HepG2 (cell line): ENCODE measurements around the gene PKIB. TPM values are rescaled to one million over a fixed set of nuclear protein-coding genes. Genes with fewer than 3 reads are reported as not detected.

Experiments used
- ATAC-seq: fragments of 200-7000 bp; cut with Tn5 transposase; 3 replicates; pipeline ENCODE4 v1.9.1; 2020; ENCODE audit warnings: mild to moderate bottlenecking, moderate library complexity
- BruUV-seq: library from RNA; stranded (reverse); fragments of 400-500 nt; replicated peaks from 2 replicates; lab custom pipeline; 2021; lab: Mats Ljungman, UMichigan
- CTCF ChIA-PET: fragments of 300-600 bp; formaldehyde crosslinking; extraction: SDS; loops from one replicate; lab custom pipeline; 2021; ENCODE audit warnings: low total read pairs, inconsistent platforms, low intra/inter-chr PET ratio; lab: Yijun Ruan, JAX
- POLR2A ChIA-PET: fragments of 350-600 bp; sonication (Branson Sonifier 250); formaldehyde crosslinking; loops from one replicate; lab custom pipeline; 2020; ENCODE audit warnings: antibody characterized with exemption, inconsistent platforms; lab: Yijun Ruan, JAX
- DNase-seq: peaks from one replicate; pipeline ENCODE4 v3.0.0-alpha.2; 2015; ENCODE audit warnings: low spot score
- FAIRE-seq: peaks from 3 replicates; lab custom pipeline; 2011; peaks lifted over from hg19 to GRCh38; lab: Jason Lieb, UNC
- H2AFZ ChIP-seq: one replicate; pipeline ENCODE4 v1.6.1; 2011; ENCODE audit warnings: low read length, inconsistent platforms
- H3K27ac ChIP-seq: fragments of 300-600 bp; 3 replicates; pipeline ENCODE4 v1.8.0; 2011; ENCODE audit warnings: mixed run types, mild to moderate bottlenecking, mixed read lengths, low read length, inconsistent platforms; ENCODE audit not compliant: insufficient read depth; ENCODE audit errors: extremely low read length
- H3K27me3 ChIP-seq, 2 experiments: fragments of 200-600 bp in 1 of 2; 2 replicates in 1 of 2; 3 replicates in 1 of 2; pipeline versions ENCODE4 v1.6.0 to v1.8.0; 2011; ENCODE audit warnings: low read length in 2 of 2, mild to moderate bottlenecking in 2 of 2, moderate library complexity in 2 of 2, inconsistent platforms in 1 of 2; ENCODE audit not compliant: insufficient read depth in 2 of 2, control insufficient read depth in 1 of 2
- H3K36me3 ChIP-seq, 2 experiments: fragments of 200-600 bp in 1 of 2; replicated peaks in 1 of 2; 2 replicates in 1 of 2; 3 replicates in 1 of 2; pipeline versions ENCODE4 v1.5.1 to v1.8.0; 2011; ENCODE audit warnings: low read length in 2 of 2, inconsistent platforms in 1 of 2; ENCODE audit not compliant: insufficient read depth in 2 of 2, control insufficient read depth in 1 of 2
- H3K4me1 ChIP-seq: 2 replicates; pipeline ENCODE4 v1.5.1; 2012; ENCODE audit warnings: low read length, inconsistent platforms; ENCODE audit not compliant: insufficient read depth
- H3K4me2 ChIP-seq: 2 replicates; pipeline ENCODE4 v1.6.0; 2011; ENCODE audit warnings: low read depth, low read length, inconsistent platforms
- H3K4me3 ChIP-seq, 3 experiments: fragments of 200-600 bp in 1 of 3; sonication (generic), shearing (Covaris generic) in 1 of 3; replicated peaks in 1 of 3; 2 replicates each; pipeline ENCODE4 v1.5.1; 2011 to 2016; ENCODE audit warnings: low read length in 3 of 3, inconsistent platforms in 2 of 3, low read depth in 2 of 3, mild to moderate bottlenecking in 2 of 3, control low read depth in 1 of 3, mixed read lengths in 1 of 3; ENCODE audit not compliant: insufficient read depth in 1 of 3
- H3K79me2 ChIP-seq: one replicate; pipeline ENCODE4 v1.6.1; 2011; ENCODE audit warnings: low read length, inconsistent platforms; ENCODE audit not compliant: insufficient read depth
- H3K9ac ChIP-seq: 2 replicates; pipeline ENCODE4 v1.6.0; 2011; ENCODE audit warnings: mild to moderate bottlenecking, low read depth, low read length, inconsistent platforms; ENCODE audit not compliant: insufficient read depth
- H3K9me3 ChIP-seq: 2 replicates; pipeline ENCODE4 v1.5.1; 2012; ENCODE audit warnings: mild to moderate bottlenecking, low read length
- H4K20me1 ChIP-seq: 2 replicates; pipeline ENCODE4 v1.6.0; 2011; ENCODE audit warnings: inconsistent platforms, mild to moderate bottlenecking, low read length, moderate library complexity; ENCODE audit not compliant: insufficient read depth
- DMTF1 ChIP-seq: sonication (generic); formaldehyde crosslinking; IDR thresholded peaks from 2 replicates; pipeline ENCODE4 v1.4.0; 2020; ENCODE audit warnings: mild to moderate bottlenecking, missing genetic modification reagents
- KDM4B ChIP-seq: sonication (generic); formaldehyde crosslinking; IDR thresholded peaks from 2 replicates; pipeline ENCODE4 v1.4.0; 2020; ENCODE audit warnings: missing genetic modification reagents
- MIER2 ChIP-seq: IDR thresholded peaks from 2 replicates; pipeline ENCODE4 v1.6.1; 2016; ENCODE audit warnings: missing biosample characterization, missing genetic modification reagents
- NFATC3 ChIP-seq: sonication (generic); formaldehyde crosslinking; IDR thresholded peaks from 2 replicates; pipeline ENCODE4 v1.5.1; 2020; ENCODE audit warnings: mild to moderate bottlenecking, missing genetic modification reagents
- PLSCR1 ChIP-seq: sonication (generic); formaldehyde crosslinking; IDR thresholded peaks from 2 replicates; pipeline ENCODE4 v1.5.0; 2020; ENCODE audit warnings: missing genetic modification reagents, mild to moderate bottlenecking, borderline replicate concordance
- PRDM4 ChIP-seq: sonication (generic); formaldehyde crosslinking; IDR thresholded peaks from 2 replicates; pipeline ENCODE4 v1.9.0; 2021; ENCODE audit warnings: missing genetic modification reagents, borderline replicate concordance
- RFXANK ChIP-seq: IDR thresholded peaks from 2 replicates; pipeline ENCODE4 v1.6.1; 2016
- SP5 ChIP-seq: IDR thresholded peaks from 2 replicates; pipeline ENCODE4 v1.6.1; 2016; ENCODE audit warnings: low read depth, borderline replicate concordance
- ZBTB4 ChIP-seq: sonication (generic); formaldehyde crosslinking; IDR thresholded peaks from 2 replicates; pipeline ENCODE4 v1.4.0; 2020; ENCODE audit warnings: missing genetic modification reagents, mild to moderate bottlenecking, borderline replicate concordance
- ZNF329 ChIP-seq: sonication (generic); formaldehyde crosslinking; IDR thresholded peaks from 2 replicates; pipeline ENCODE4 v1.9.0; 2021; ENCODE audit warnings: low read depth, mild to moderate bottlenecking, missing genetic modification reagents
- ZNF383 ChIP-seq: sonication (generic); formaldehyde crosslinking; IDR thresholded peaks from 2 replicates; pipeline ENCODE4 v1.4.0; 2020; ENCODE audit warnings: missing genetic modification reagents, mild to moderate bottlenecking, borderline replicate concordance
- ZNF512B ChIP-seq: sonication (generic); formaldehyde crosslinking; IDR thresholded peaks from 2 replicates; pipeline ENCODE4 v1.5.1; 2020; ENCODE audit warnings: missing genetic modification reagents, mild to moderate bottlenecking, borderline replicate concordance
- ZNF549 ChIP-seq: sonication (generic); formaldehyde crosslinking; IDR thresholded peaks from 2 replicates; pipeline ENCODE4 v1.5.0; 2020; ENCODE audit warnings: missing genetic modification reagents
- WGBS: methylation state at CpG from one replicate; pipeline ENCODE4 v1.1.6; 2017; ENCODE audit warnings: low lambda C conversion rate; 5-methylcytosine and 5-hydroxymethylcytosine counted together
- in situ Hi-C: cut with HindIII; loops from 2 replicates; pipeline ENCODE4 v1.10.0; 2017; ENCODE audit warnings: low pct_unique_long_range_greater_than_20kb; ENCODE audit not compliant: extremely low pct_ligation_motif_present
- intact Hi-C: fragments of 100-400 bp; cut with micrococcal nuclease; formaldehyde crosslinking; loops from one replicate; pipeline ENCODE4 v1.10.0; 2022; ENCODE audit not compliant: unreplicated experiment
- polyA plus RNA-seq, 8 experiments: library from polyadenylated mRNA; depleted of rRNA in 3 of 8; stranded (reverse) in 7 of 8; unstranded in 1 of 8; fragments of >200 nt; fragmentation: Illumina TruSeq in 4 of 8; extraction: Trizol in 4 of 8; gene quantifications; 2 replicates each; pipeline versions ENCODE4 v1.2.1 to v1.2.3, GENCODE V29; 2011 to 2016; ENCODE audit warnings: low read depth in 4 of 8, missing spikeins in 1 of 8, mixed read lengths in 1 of 8; ENCODE audit not compliant: insufficient read depth in 1 of 8
- total RNA-seq, 5 experiments: library from RNA; depleted of rRNA; stranded (reverse); fragments of >200 nt; fragmentation: Illumina TruSeq; extraction: Trizol; gene quantifications; 2 replicates each; pipeline ENCODE4 v1.2.3, GENCODE V29; 2016; ENCODE audit warnings: low read depth in 1 of 5

PKIB gene
- total and polyA plus RNA-seq, 2 of the 13 experiments (the other 11 are each of a cell fraction or from before 2014, with no cell fraction given): 1.4 to 1.5 TPM

GRCh38 chr6:122651031-122651430, 40.8 kb downstream of the PKIB start:
- POLR2A ChIA-PET: no interaction called here
- intact Hi-C loops (loop anchor here (1.0 kb wide), 1 partner anchor 24 kb away; no protein-coding TSS in a partner anchor), in situ Hi-C loops (no loop called here)
- Histone ChIP-seq H2AFZ (no peak overlapping the region), H3K9me3 (no peaks in the 10 kb centered on the region), H3K4me2 (no peak overlapping the region), H4K20me1 (no peaks in the 10 kb centered on the region), H3K79me2 (no peaks in the 10 kb centered on the region), H3K4me3 (no peak overlapping the region), H3K36me3 (no peaks in the 10 kb centered on the region), H3K4me1 (peaks cover 21% of the 10 kb centered on the region), H3K27me3 (no peaks in the 10 kb centered on the region), H3K27ac (no peak overlapping the region), H3K9ac (no peak overlapping the region)
- no TSS peak for BruUV-seq
- 33% methylated on average over 3 of the region's 3 CpGs for WGBS
- FAIRE-seq (no peak), DNase-seq (no peak), ATAC-seq (no peak)
- CTCF ChIA-PET: no interaction called here
- TF ChIP-seq ZBTB4 (CRISPR knock-in tag) (no peak), ZNF383 (no peak), RFXANK (CRISPR knock-in tag) (no peak), ZNF329 (no peak), PRDM4 (no peak), NFATC3 (CRISPR knock-in tag) (no peak), ZNF549 (CRISPR knock-in tag) (no peak), PLSCR1 (no peak), DMTF1 (CRISPR knock-in tag) (no peak), ZNF512B (CRISPR knock-in tag) (no peak), KDM4B (CRISPR knock-in tag) (no peak), MIER2 (no peak), SP5 (CRISPR knock-in tag) (no peak)
